Kidney epithelial cell (primary cell): ENCODE data around the gene NME8. TPM values are rescaled to one million over a fixed set of nuclear protein-coding genes. Genes with fewer than 3 reads are reported as not detected.

Experiments used
- DNase-seq: peaks from one replicate; pipeline ENCODE4 v3.0.0-alpha.2; 2010; ENCODE audit warnings: low read depth
- H3K27me3 ChIP-seq: 2 replicates; pipeline ENCODE4 v1.6.0; 2011; ENCODE audit warnings: low read length; ENCODE audit not compliant: control insufficient read depth, insufficient read depth
- H3K36me3 ChIP-seq: 2 replicates; pipeline ENCODE4 v1.5.1; 2011; ENCODE audit warnings: low read length; ENCODE audit not compliant: control insufficient read depth, insufficient read depth
- H3K4me3 ChIP-seq: 2 replicates; pipeline ENCODE4 v1.5.1; 2011; ENCODE audit warnings: low read depth, mild to moderate bottlenecking, control low read depth, low read length
- CTCF ChIP-seq: IDR thresholded peaks from 2 replicates; pipeline ENCODE4 v1.5.1; 2011; ENCODE audit warnings: mild to moderate bottlenecking, moderate library complexity, low read length, control low read depth, inconsistent platforms; ENCODE audit not compliant: insufficient read depth, poor library complexity, severe bottlenecking
- total RNA-seq: library from RNA; depleted of rRNA; stranded (reverse); fragments of >200 nt; gene quantifications from 2 replicates; pipeline ENCODE4 v1.2.3, GENCODE V29; 2015

The NME8 gene
- total RNA-seq, 1 donor from 2014 or later = not detected

GRCh38 chr7:37817996-37818720 lies 30.2 kb upstream of the NME8 start:
- no peaks in the 10 kb centered on the region for H3K27me3 ChIP-seq
- no peak for TF ChIP-seq CTCF
- no peak overlapping the region for H3K4me3 ChIP-seq
- no peak for DNase-seq
- H3K36me3 ChIP-seq = no peaks in the 10 kb centered on the region

GRCh38 chr7:37820708-37821468 lies 27.5 kb upstream of the NME8 start:
- no peaks in the 10 kb centered on the region for H3K27me3 ChIP-seq
- no peak for DNase-seq
- no peaks in the 10 kb centered on the region for H3K36me3 ChIP-seq
- no peak for TF ChIP-seq CTCF
- no peak overlapping the region for H3K4me3 ChIP-seq

DNA sequence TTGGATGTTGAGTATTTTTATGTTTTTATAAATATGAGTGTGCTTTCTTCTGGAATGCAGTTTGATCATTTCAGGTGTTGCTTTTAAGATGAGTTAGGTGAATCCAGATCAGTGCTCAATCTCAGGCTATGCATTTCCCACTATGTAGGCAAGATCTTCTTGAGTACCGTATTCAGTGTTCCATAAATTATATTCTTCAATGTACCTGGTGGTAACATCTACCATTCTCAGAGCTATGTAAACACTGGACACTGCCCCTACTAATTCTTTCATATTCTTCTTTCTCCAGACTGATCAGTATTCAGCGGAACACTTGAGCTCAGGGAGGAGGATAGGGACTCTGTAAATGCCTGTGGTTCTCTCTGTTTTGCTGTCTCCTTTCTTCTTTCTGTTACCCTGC lies 25.5 kb upstream of the NME8 start:
- no peak for DNase-seq
- no peak for TF ChIP-seq CTCF

GRCh38 chr7:37823557-37823956 lies 24.8 kb upstream of the NME8 start:
- no peak overlapping the region for H3K4me3 ChIP-seq
- H3K36me3 ChIP-seq = no peaks in the 10 kb centered on the region
- H3K27me3 ChIP-seq = no peaks in the 10 kb centered on the region
- no peak for TF ChIP-seq CTCF
- no peak for DNase-seq

More for the DNA sequence above, 25.5 kb upstream of the NME8 start:
- H3K27me3 ChIP-seq = no peaks in the 10 kb centered on the region
- no peaks in the 10 kb centered on the region for H3K36me3 ChIP-seq
- H3K4me3 ChIP-seq = no peak overlapping the region

DNA sequence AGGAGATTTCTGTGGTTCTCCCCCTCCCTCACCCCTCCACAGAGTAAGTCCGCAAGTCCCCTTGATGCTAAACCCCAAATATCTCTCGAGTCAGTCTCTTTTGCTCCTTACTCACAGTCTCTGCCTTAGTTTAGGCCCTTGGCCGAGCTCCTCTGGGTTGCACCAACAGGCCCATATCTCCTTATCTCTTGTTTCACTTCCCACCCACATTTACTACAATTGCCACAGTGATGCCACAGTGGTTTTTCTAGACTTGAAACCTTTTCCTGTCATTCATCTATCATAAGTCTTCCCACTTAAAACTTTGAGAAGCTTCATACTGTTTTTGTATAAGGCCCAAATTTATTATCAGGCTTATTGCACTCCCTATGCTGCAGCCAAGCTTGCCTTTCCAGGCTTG lies 23.4 kb upstream of the NME8 start:
- Histone ChIP-seq H3K4me3 (no peak overlapping the region), H3K27me3 (no peaks in the 10 kb centered on the region), H3K36me3 (no peaks in the 10 kb centered on the region)
- DNase-seq = no peak
- no peak for TF ChIP-seq CTCF

- DNase-seq = no peak
- H3K36me3 ChIP-seq = no peaks in the 10 kb centered on the region
- no peak overlapping the region for H3K4me3 ChIP-seq
- TF ChIP-seq CTCF = no peak
- no peaks in the 10 kb centered on the region for H3K27me3 ChIP-seq
Observed at GRCh38 chr7:37826825-37827224, 21.6 kb upstream of the NME8 start.
